H1 (cell line): ENCODE measurements around the gene SPATA21. TPM values are rescaled to one million over a fixed set of nuclear protein-coding genes. Genes with fewer than 3 reads are reported as not detected.

Source experiments
- CTCF ChIA-PET: fragments of 300-600 bp; sonication (Branson Sonifier 250); formaldehyde crosslinking; loops from one replicate; lab custom pipeline; 2021; ENCODE audit not compliant: partially characterized antibody; lab: Charles Lee
- POLR2A ChIA-PET: fragments of 300-600 bp; sonication (Branson Sonifier 250); formaldehyde crosslinking; loops from one replicate; lab custom pipeline; 2021; ENCODE audit warnings: inconsistent platforms; ENCODE audit not compliant: partially characterized antibody; lab: Charles Lee
- DNase-seq, 2 experiments: peaks; one replicate each; pipeline versions ENCODE4 v3.0.0 to v3.0.0-alpha.2; 2010 to 2022; ENCODE audit warnings: low spot score in 2 of 2, low read depth in 1 of 2, mixed read lengths in 1 of 2
- FAIRE-seq: peaks from 2 replicates; lab custom pipeline; 2011; peaks lifted over from hg19 to GRCh38; lab: Jason Lieb, UNC
- H2AFZ ChIP-seq: 2 replicates; pipeline ENCODE4 v1.8.1; 2012; ENCODE audit warnings: low read length, inconsistent platforms
- H2AK5ac ChIP-seq: 2 replicates; pipeline ENCODE4 v1.6.1; 2013; ENCODE audit warnings: low read depth, low read length
- H2BK120ac ChIP-seq: replicated peaks from 2 replicates; pipeline ENCODE3; 2013; ENCODE audit warnings: low read depth, low read length, inconsistent platforms
- H2BK12ac ChIP-seq: 2 replicates; pipeline ENCODE4 v1.6.1; 2013; ENCODE audit warnings: low read depth, low read length
- H2BK15ac ChIP-seq: 2 replicates; pipeline ENCODE4 v1.6.1; 2013; ENCODE audit warnings: low read length
- H2BK20ac ChIP-seq: 2 replicates; pipeline ENCODE4 v1.6.1; 2013; ENCODE audit warnings: low read length
- H2BK5ac ChIP-seq: 2 replicates; pipeline ENCODE4 v1.6.1; 2013; ENCODE audit warnings: low read depth, low read length
- H3K14ac ChIP-seq: 2 replicates; pipeline ENCODE4 v1.6.1; 2013; ENCODE audit warnings: inconsistent platforms; ENCODE audit not compliant: insufficient read length
- H3K18ac ChIP-seq: 2 replicates; pipeline ENCODE4 v1.6.1; 2013; ENCODE audit warnings: low read length; ENCODE audit errors: extremely low read depth
- H3K23ac ChIP-seq: 2 replicates; pipeline ENCODE4 v1.6.1; 2013; ENCODE audit warnings: inconsistent platforms; ENCODE audit not compliant: insufficient read length
- H3K23me2 ChIP-seq: 2 replicates; pipeline ENCODE4 v1.6.1; 2013; ENCODE audit warnings: low read depth, low read length
- H3K27ac ChIP-seq: 2 replicates; pipeline ENCODE4 v1.6.1; 2011; ENCODE audit warnings: low read depth, low read length, inconsistent platforms
- H3K27me3 ChIP-seq, 4 experiments: replicated peaks in 1 of 4; 1 replicate in 1 of 4; 2 replicates in 3 of 4; pipeline versions ENCODE4 v1.6.1 to v1.8.1; 2011 to 2013; ENCODE audit warnings: low read length in 3 of 4, mild to moderate bottlenecking in 3 of 4, inconsistent platforms in 2 of 4, mixed read lengths in 2 of 4, moderate library complexity in 1 of 4; ENCODE audit not compliant: control insufficient read depth in 3 of 4, insufficient read depth in 3 of 4; ENCODE audit errors: extremely low read depth in 1 of 4
- H3K36me3 ChIP-seq, 4 experiments: 2 replicates each; pipeline versions ENCODE4 v1.6.1 to v1.8.1; 2011 to 2013; ENCODE audit warnings: mild to moderate bottlenecking in 4 of 4, low read length in 3 of 4, moderate library complexity in 2 of 4, control low read depth in 1 of 4, inconsistent platforms in 1 of 4; ENCODE audit not compliant: insufficient read depth in 4 of 4, control insufficient read depth in 2 of 4
- H3K4ac ChIP-seq: replicated peaks from 2 replicates; pipeline ENCODE3; 2013; ENCODE audit warnings: low read length, low read depth, mixed read lengths, inconsistent platforms; ENCODE audit not compliant: insufficient read length
- H3K4me1 ChIP-seq, 4 experiments: replicated peaks in 1 of 4; 1 replicate in 1 of 4; 2 replicates in 3 of 4; pipeline versions ENCODE4 v1.6.1 to v1.8.1; 2011 to 2013; ENCODE audit warnings: low read length in 3 of 4, inconsistent platforms in 2 of 4, mixed read lengths in 1 of 4; ENCODE audit not compliant: insufficient read depth in 4 of 4, control insufficient read depth in 3 of 4
- H3K4me2 ChIP-seq, 2 experiments: 2 replicates each; pipeline versions ENCODE4 v1.6.1 to v1.8.1; 2011 to 2013; ENCODE audit warnings: low read depth in 2 of 2, low read length in 2 of 2, control low read depth in 1 of 2, inconsistent platforms in 1 of 2, mild to moderate bottlenecking in 1 of 2; ENCODE audit not compliant: insufficient read depth in 1 of 2
- H3K4me3 ChIP-seq, 4 experiments: fragments of 200-600, 300-600 bp in 1 of 4; sonication (generic), shearing (Covaris generic), sonication (Bioruptor Twin) in 1 of 4; 2 replicates each; pipeline versions ENCODE4 v1.5.1 to v1.8.1; 2011 to 2016; ENCODE audit warnings: low read length in 4 of 4, low read depth in 3 of 4, control low read depth in 2 of 4, inconsistent platforms in 2 of 4, mild to moderate bottlenecking in 2 of 4, mixed read lengths in 1 of 4, moderate library complexity in 1 of 4; ENCODE audit not compliant: insufficient read depth in 2 of 4; ENCODE audit errors: extremely low read depth in 1 of 4
- H3K56ac ChIP-seq: replicated peaks from 2 replicates; pipeline ENCODE3; 2013; ENCODE audit warnings: low read depth, mild to moderate bottlenecking, mixed read lengths, low read length, inconsistent platforms; ENCODE audit not compliant: insufficient read length
- H3K79me1 ChIP-seq: 2 replicates; pipeline ENCODE4 v1.6.1; 2013; ENCODE audit warnings: low read depth, low read length, control low read depth
- H3K79me2 ChIP-seq, 2 experiments: 2 replicates each; pipeline versions ENCODE4 v1.6.1 to v1.8.1; 2012 to 2013; ENCODE audit warnings: low read length in 2 of 2, mild to moderate bottlenecking in 2 of 2, inconsistent platforms in 1 of 2; ENCODE audit not compliant: insufficient read depth in 2 of 2, control insufficient read depth in 1 of 2
- H3K9ac ChIP-seq, 4 experiments: replicated peaks in 1 of 4; 1 replicate in 1 of 4; 2 replicates in 3 of 4; pipeline versions ENCODE4 v1.6.1 to v1.8.1; 2011 to 2013; ENCODE audit warnings: low read depth in 3 of 4, low read length in 3 of 4, control low read depth in 2 of 4, mild to moderate bottlenecking in 2 of 4, moderate library complexity in 2 of 4, inconsistent platforms in 1 of 4; ENCODE audit errors: extremely low read depth in 1 of 4
- H3K9me3 ChIP-seq, 2 experiments: 2 replicates each; pipeline versions ENCODE4 v1.6.1 to v1.8.1; 2012 to 2013; ENCODE audit warnings: mild to moderate bottlenecking in 2 of 2, moderate library complexity in 2 of 2, control low read depth in 1 of 2, inconsistent platforms in 1 of 2, low read depth in 1 of 2, low read length in 1 of 2, mixed read lengths in 1 of 2; ENCODE audit not compliant: insufficient read depth in 2 of 2
- H4K20me1 ChIP-seq, 2 experiments: replicated peaks in 1 of 2; 2 replicates each; pipeline versions ENCODE3 to v1.8.1; 2011 to 2013; ENCODE audit warnings: inconsistent platforms in 2 of 2, low read length in 2 of 2, mild to moderate bottlenecking in 1 of 2; ENCODE audit not compliant: insufficient read depth in 2 of 2, control insufficient read depth in 1 of 2
- H4K5ac ChIP-seq: 2 replicates; pipeline ENCODE4 v1.6.1; 2013; ENCODE audit warnings: low read length, low read depth, mixed read lengths, inconsistent platforms; ENCODE audit not compliant: insufficient read length
- H4K8ac ChIP-seq: 2 replicates; pipeline ENCODE4 v1.8.0; 2013; ENCODE audit warnings: mild to moderate bottlenecking, moderate library complexity, low read length, inconsistent platforms; ENCODE audit not compliant: insufficient read depth; ENCODE audit errors: extremely low read depth
- H4K91ac ChIP-seq: replicated peaks from 2 replicates; pipeline ENCODE3; 2013; ENCODE audit warnings: low read length, mixed read lengths, inconsistent platforms; ENCODE audit not compliant: insufficient read length
- RBBP5 ChIP-seq: IDR thresholded peaks from 2 replicates; pipeline ENCODE4 v1.7.1; 2012; ENCODE audit warnings: low read depth, mild to moderate bottlenecking, inconsistent platforms, low read length, moderate library complexity, borderline replicate concordance
- SIRT6 ChIP-seq: IDR thresholded peaks from one replicate; pipeline ENCODE4 v1.7.1; 2012; ENCODE audit warnings: low read length, inconsistent platforms
- WGBS, 2 experiments: shearing (Covaris generic) in 1 of 2; methylation state at CpG; one replicate each; pipeline versions ENCODE4 v1.1.6 to v1.1.7; 2013 to 2015; ENCODE audit warnings: low lambda C conversion rate in 2 of 2, mixed read lengths in 2 of 2, inconsistent platforms in 1 of 2, low coverage in 1 of 2, missing lambda C conversion rate in 1 of 2; ENCODE audit not compliant: insufficient replicate concordance in 2 of 2, insufficient coverage in 1 of 2, insufficient read length in 1 of 2; ENCODE audit errors: extremely low coverage in 1 of 2, missing lambda C conversion rate in 1 of 2; 5-methylcytosine and 5-hydroxymethylcytosine counted together
- polyA plus RNA-seq, 7 experiments: library from polyadenylated mRNA; depleted of rRNA in 3 of 7; stranded (reverse) in 5 of 7; unstranded in 2 of 7; fragments of >200 nt in 5 of 7; fragments of 200-250 nt in 2 of 7; gene quantifications; 1 replicate in 5 of 7; 2 replicates in 1 of 7; 4 replicates in 1 of 7; pipeline versions ENCODE4 v1.2.1 to v1.2.3, GENCODE V29; 2011 to 2013; ENCODE audit warnings: missing spikeins in 2 of 7, mixed read lengths in 2 of 7
- total RNA-seq: library from RNA; stranded (reverse); fragmentation: NEBNext Ultra II Directional; extraction: Animal tissue kit (Norgen Biotek cat#: 25700); gene quantifications from 2 replicates; pipeline ENCODE4 v1.2.1, GENCODE V29; 2021

SPATA21 gene
- total and polyA plus RNA-seq, 2 of the 8 experiments (the other 6 are each of a cell fraction or from before 2014, with no cell fraction given), result not detected

- H2BK15ac ChIP-seq, result no peak overlapping the region
- H4K5ac ChIP-seq, result no peak overlapping the region
- H3K23ac ChIP-seq, result no peak overlapping the region
- H3K4ac ChIP-seq, result no peak overlapping the region
- FAIRE-seq (no peak), DNase-seq (no peak)
- WGBS, 2 experiments, result 91% methylated on average over 3 of the region's 3 CpGs; no CpG with 5 or more reads in 1 of the 2 experiments
- ChIA-PET CTCF (interaction anchor here (0.9 kb wide), 1 partner anchor 17 kb away, joined by 3 read pairs; no protein-coding TSS in a partner anchor), POLR2A (interaction anchor here (1.6 to 1.9 kb wide), 2 partner anchors 9 to 17 kb away, joined by 5 read pairs; no protein-coding TSS in a partner anchor)
- peak overlapping the region; percentile 52; the same call in 1 of the 2 replicates for H2BK5ac ChIP-seq
- no peak overlapping the region for H4K8ac ChIP-seq
- no peak overlapping the region for H3K14ac ChIP-seq
- H2BK120ac ChIP-seq, result no peak overlapping the region
- peaks cover 30% of the 10 kb centered on the region for H3K79me1 ChIP-seq
- no peaks in the 10 kb centered on the region for H3K9me3 ChIP-seq
- no peak overlapping the region for H3K4me3 ChIP-seq
- H3K79me2 ChIP-seq, result peaks cover 7 to 74% of the 10 kb centered on the region in 2 experiments
- no peak overlapping the region for H3K9ac ChIP-seq
- H3K23me2 ChIP-seq, result no peaks in the 10 kb centered on the region
- no peak overlapping the region for H3K18ac ChIP-seq
- H2AFZ ChIP-seq, result no peak overlapping the region
- peaks cover 38 to 41% of the 10 kb centered on the region in 2 experiments for H4K20me1 ChIP-seq
- H2BK20ac ChIP-seq, result no peak overlapping the region
- H3K4me2 ChIP-seq, result no peak overlapping the region
- no peaks in the 10 kb centered on the region for H3K27me3 ChIP-seq
- no peak overlapping the region for H3K27ac ChIP-seq
- H2BK12ac ChIP-seq, result no peak overlapping the region
- 0 out of 2 replicates have a peak overlapping the region, but pooled peaks have one; percentile 1 for H2AK5ac ChIP-seq
- H3K4me1 ChIP-seq, result peaks cover 5 to 22% (median 18%) of the 10 kb centered on the region in 4 experiments
- no peak overlapping the region for H4K91ac ChIP-seq
- H3K56ac ChIP-seq, result no peak overlapping the region
- H3K36me3 ChIP-seq, result peaks cover 3 to 14% (median 9%) of the 10 kb centered on the region in 4 experiments; a peak in 6 of 8 replicates
- TF ChIP-seq RBBP5, result no peak
- no peak for TF ChIP-seq SIRT6
Measured at GRCh38 chr1:16391411-16391810, 45.8 kb downstream of the SPATA21 start.
